WTC11 (cell line): ENCODE data around the gene USP43.

Source experiments
- ELF4 ChIP-seq: sonication (generic); formaldehyde crosslinking; IDR thresholded peaks from 2 replicates; pipeline ENCODE4 v1.8.1; 2022; ENCODE audit warnings: low read depth, mild to moderate bottlenecking, moderate library complexity, missing genetic modification reagents
- MYBL2 ChIP-seq: sonication (generic); formaldehyde crosslinking; IDR thresholded peaks from 2 replicates; pipeline ENCODE4 v1.8.1; 2023; ENCODE audit warnings: mild to moderate bottlenecking, moderate library complexity, missing genetic modification reagents
- RELA ChIP-seq: sonication (generic); formaldehyde crosslinking; IDR thresholded peaks from 2 replicates; pipeline ENCODE4 v1.8.1; 2022; ENCODE audit warnings: missing genetic modification reagents, mild to moderate bottlenecking, borderline replicate concordance
- TEAD4 ChIP-seq: sonication (generic); formaldehyde crosslinking; IDR thresholded peaks from 2 replicates; pipeline ENCODE4 v1.8.0; 2022; ENCODE audit warnings: mild to moderate bottlenecking, missing genetic modification reagents
- TF ChIP-seq, protein P1 (sequence below): fragments of 200-600 bp; IDR thresholded peaks from 2 replicates; pipeline ENCODE4 v1.8.0; 2022; ENCODE audit warnings: antibody characterized with exemption
- TF ChIP-seq, protein P2 (sequence below): sonication (generic); formaldehyde crosslinking; IDR thresholded peaks from 2 replicates; pipeline ENCODE4 v1.8.1; 2022; ENCODE audit warnings: mild to moderate bottlenecking, missing genetic modification reagents, moderate library complexity, borderline replicate concordance
- TF ChIP-seq, protein P3 (sequence below): sonication (generic); formaldehyde crosslinking; IDR thresholded peaks from 2 replicates; pipeline ENCODE4 v1.8.1; 2023; ENCODE audit warnings: mild to moderate bottlenecking, missing genetic modification reagents
- TF ChIP-seq, protein P4 (sequence below): sonication (generic); formaldehyde crosslinking; IDR thresholded peaks from 2 replicates; pipeline ENCODE4 v1.8.1; 2023; ENCODE audit warnings: mild to moderate bottlenecking, missing genetic modification reagents, moderate library complexity

DNA sequence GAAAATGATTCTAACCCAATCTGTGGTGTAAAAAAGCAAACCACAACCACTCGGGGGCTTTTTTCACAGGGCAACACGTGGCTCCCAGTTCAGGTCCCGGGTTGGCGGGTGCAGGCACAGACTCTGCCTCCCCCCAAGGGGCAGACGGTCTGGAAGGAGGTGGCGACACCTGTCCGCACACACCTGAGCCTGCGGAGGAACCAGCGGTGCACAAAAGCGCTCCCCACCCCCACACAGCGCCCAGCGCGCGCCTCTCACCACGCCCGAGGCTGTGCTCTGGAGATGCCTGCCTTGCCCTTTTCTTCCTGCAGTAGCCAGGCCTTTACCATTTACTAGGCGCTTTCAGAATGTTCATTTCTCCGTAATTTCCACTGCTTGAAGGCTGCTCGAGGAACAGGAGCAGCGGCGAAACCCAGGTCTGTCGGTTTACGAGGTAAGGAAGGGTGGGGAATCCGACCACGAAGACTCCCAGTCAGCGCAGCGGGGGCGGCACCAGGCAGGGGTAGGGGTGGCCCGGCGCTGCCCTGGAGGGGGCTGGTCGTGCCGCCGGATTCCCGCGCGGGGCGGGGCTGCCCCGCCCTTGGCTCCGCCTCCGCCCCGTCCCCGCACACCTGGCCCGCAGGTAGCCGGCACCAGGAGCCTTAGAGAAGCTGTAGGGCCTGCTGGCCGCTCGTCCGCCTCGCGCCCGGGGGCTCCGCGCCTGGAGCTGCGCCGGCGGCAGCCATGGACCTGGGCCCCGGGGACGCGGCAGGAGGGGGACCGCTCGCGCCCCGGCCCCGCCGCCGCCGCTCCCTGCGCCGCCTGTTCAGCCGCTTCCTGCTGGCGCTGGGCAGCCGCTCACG, at the start of gene USP43:
- TF ChIP-seq, protein P1, sequence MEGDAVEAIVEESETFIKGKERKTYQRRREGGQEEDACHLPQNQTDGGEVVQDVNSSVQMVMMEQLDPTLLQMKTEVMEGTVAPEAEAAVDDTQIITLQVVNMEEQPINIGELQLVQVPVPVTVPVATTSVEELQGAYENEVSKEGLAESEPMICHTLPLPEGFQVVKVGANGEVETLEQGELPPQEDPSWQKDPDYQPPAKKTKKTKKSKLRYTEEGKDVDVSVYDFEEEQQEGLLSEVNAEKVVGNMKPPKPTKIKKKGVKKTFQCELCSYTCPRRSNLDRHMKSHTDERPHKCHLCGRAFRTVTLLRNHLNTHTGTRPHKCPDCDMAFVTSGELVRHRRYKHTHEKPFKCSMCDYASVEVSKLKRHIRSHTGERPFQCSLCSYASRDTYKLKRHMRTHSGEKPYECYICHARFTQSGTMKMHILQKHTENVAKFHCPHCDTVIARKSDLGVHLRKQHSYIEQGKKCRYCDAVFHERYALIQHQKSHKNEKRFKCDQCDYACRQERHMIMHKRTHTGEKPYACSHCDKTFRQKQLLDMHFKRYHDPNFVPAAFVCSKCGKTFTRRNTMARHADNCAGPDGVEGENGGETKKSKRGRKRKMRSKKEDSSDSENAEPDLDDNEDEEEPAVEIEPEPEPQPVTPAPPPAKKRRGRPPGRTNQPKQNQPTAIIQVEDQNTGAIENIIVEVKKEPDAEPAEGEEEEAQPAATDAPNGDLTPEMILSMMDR: no peak
- TF ChIP-seq RELA (CRISPR knock-in tag) (no peak), ELF4 (CRISPR knock-in tag) (no peak), TEAD4 (no peak), MYBL2 (no peak)
- TF ChIP-seq, protein P2, sequence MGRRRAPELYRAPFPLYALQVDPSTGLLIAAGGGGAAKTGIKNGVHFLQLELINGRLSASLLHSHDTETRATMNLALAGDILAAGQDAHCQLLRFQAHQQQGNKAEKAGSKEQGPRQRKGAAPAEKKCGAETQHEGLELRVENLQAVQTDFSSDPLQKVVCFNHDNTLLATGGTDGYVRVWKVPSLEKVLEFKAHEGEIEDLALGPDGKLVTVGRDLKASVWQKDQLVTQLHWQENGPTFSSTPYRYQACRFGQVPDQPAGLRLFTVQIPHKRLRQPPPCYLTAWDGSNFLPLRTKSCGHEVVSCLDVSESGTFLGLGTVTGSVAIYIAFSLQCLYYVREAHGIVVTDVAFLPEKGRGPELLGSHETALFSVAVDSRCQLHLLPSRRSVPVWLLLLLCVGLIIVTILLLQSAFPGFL (CRISPR knock-in tag): no peak
- TF ChIP-seq, protein P3, sequence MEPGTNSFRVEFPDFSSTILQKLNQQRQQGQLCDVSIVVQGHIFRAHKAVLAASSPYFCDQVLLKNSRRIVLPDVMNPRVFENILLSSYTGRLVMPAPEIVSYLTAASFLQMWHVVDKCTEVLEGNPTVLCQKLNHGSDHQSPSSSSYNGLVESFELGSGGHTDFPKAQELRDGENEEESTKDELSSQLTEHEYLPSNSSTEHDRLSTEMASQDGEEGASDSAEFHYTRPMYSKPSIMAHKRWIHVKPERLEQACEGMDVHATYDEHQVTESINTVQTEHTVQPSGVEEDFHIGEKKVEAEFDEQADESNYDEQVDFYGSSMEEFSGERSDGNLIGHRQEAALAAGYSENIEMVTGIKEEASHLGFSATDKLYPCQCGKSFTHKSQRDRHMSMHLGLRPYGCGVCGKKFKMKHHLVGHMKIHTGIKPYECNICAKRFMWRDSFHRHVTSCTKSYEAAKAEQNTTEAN (CRISPR knock-in tag): no peak
- TF ChIP-seq, protein P4, sequence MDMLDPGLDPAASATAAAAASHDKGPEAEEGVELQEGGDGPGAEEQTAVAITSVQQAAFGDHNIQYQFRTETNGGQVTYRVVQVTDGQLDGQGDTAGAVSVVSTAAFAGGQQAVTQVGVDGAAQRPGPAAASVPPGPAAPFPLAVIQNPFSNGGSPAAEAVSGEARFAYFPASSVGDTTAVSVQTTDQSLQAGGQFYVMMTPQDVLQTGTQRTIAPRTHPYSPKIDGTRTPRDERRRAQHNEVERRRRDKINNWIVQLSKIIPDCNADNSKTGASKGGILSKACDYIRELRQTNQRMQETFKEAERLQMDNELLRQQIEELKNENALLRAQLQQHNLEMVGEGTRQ (CRISPR knock-in tag): no peak; the same call in 1 of the 2 replicates
